K562 (cell line): ENCODE data around the gene ATXN7. TPM values are rescaled to one million over a fixed set of nuclear protein-coding genes. Genes with fewer than 3 reads are reported as not detected.

Experiments
- BCOR ChIP-seq: fragments of 450-650 bp; IDR thresholded peaks from 2 replicates; pipeline ENCODE4 v1.6.1; 2016
- CTBP1 ChIP-seq: fragments of 450-650 bp; IDR thresholded peaks from 2 replicates; pipeline ENCODE4 v1.6.1; 2016; ENCODE audit warnings: borderline replicate concordance
- FOS ChIP-seq: IDR thresholded peaks from 3 replicates; pipeline ENCODE4 v1.6.1; 2011; ENCODE audit not compliant: insufficient read length; ENCODE audit errors: extremely low read depth
- GABPA ChIP-seq: fragments of 200-800 bp; sonication (Bioruptor generic); conservative IDR thresholded peaks from 2 replicates; pipeline ENCODE4 v1.6.1; 2016; ENCODE audit warnings: low read depth, missing genetic modification characterization, missing compliant biosample characterization
- MAFF ChIP-seq: IDR thresholded peaks from 2 replicates; pipeline ENCODE4 v1.6.1; 2012; ENCODE audit warnings: low read length, improper control_type of control experiment
- MAX ChIP-seq: sonication (generic); formaldehyde crosslinking; IDR thresholded peaks from 2 replicates; pipeline ENCODE4 v1.9.0; 2022; ENCODE audit warnings: mild to moderate bottlenecking, missing genetic modification reagents
- MBD2 ChIP-seq: sonication (generic); IDR thresholded peaks from 2 replicates; pipeline ENCODE4 v1.6.1; 2016; ENCODE audit warnings: low read depth, borderline replicate concordance
- NFE2L1 ChIP-seq: fragments of 450-650 bp; IDR thresholded peaks from 2 replicates; pipeline ENCODE4 v1.6.1; 2016; ENCODE audit warnings: missing genetic modification characterization, low read depth, mild to moderate bottlenecking, missing compliant biosample characterization, moderate library complexity, borderline replicate concordance
- NFIX ChIP-seq: fragments of 250-450 bp; sonication (Bioruptor Pico); IDR thresholded peaks from 2 replicates; pipeline ENCODE4 v1.4.0; 2020; ENCODE audit warnings: low read depth, mild to moderate bottlenecking, moderate library complexity
- POLR2B ChIP-seq: fragments of 450-650 bp; IDR thresholded peaks from 2 replicates; pipeline ENCODE4 v1.6.1; 2018; ENCODE audit warnings: low read depth; ENCODE audit not compliant: partially characterized antibody
- PRMT5 ChIP-seq: sonication (generic); formaldehyde crosslinking; IDR thresholded peaks from 2 replicates; pipeline ENCODE4 v1.5.0; 2020; ENCODE audit warnings: missing genetic modification reagents
- RBM34 ChIP-seq: fragments of 200-400 bp; formaldehyde crosslinking; IDR thresholded peaks from 2 replicates; pipeline ENCODE4 v1.6.1; 2018; ENCODE audit warnings: low read length, borderline replicate concordance; ENCODE audit not compliant: insufficient read depth
- SIN3B ChIP-seq: fragments of 450-650 bp; IDR thresholded peaks from 2 replicates; pipeline ENCODE4 v1.6.1; 2017; ENCODE audit warnings: low read depth, mild to moderate bottlenecking, moderate library complexity
- SIX5 ChIP-seq, 2 experiments: IDR thresholded peaks; 2 replicates each; pipeline ENCODE4 v1.6.1; 2011; ENCODE audit warnings: low read length in 2 of 2, borderline replicate concordance in 1 of 2, low read depth in 1 of 2, mild to moderate bottlenecking in 1 of 2, moderate library complexity in 1 of 2; ENCODE audit not compliant: insufficient read depth in 1 of 2
- SMAD4 ChIP-seq: fragments of 250-450 bp; sonication (Bioruptor Pico); conservative IDR thresholded peaks from 2 replicates; pipeline ENCODE4 v1.8.0; 2021; ENCODE audit warnings: inconsistent platforms, mild to moderate bottlenecking, moderate library complexity
- SMC3 ChIP-seq: conservative IDR thresholded peaks from 2 replicates; pipeline ENCODE4 v1.6.1; 2011; ENCODE audit warnings: low read depth, low read length, improper control_type of control experiment; ENCODE audit not compliant: insufficient read depth
- TAF1 ChIP-seq: IDR thresholded peaks from 2 replicates; pipeline ENCODE4 v1.6.1; 2011; ENCODE audit warnings: mild to moderate bottlenecking, low read length, moderate library complexity; ENCODE audit not compliant: insufficient read depth, control insufficient read depth, severe bottlenecking; ENCODE audit errors: extremely low read depth
- TEAD1 ChIP-seq, 2 experiments: fragments of 450-650 bp in 1 of 2; sonication (generic) in 1 of 2; formaldehyde crosslinking; IDR thresholded peaks; 2 replicates each; pipeline versions ENCODE4 v1.4.0 to v1.8.0; 2020 to 2022; ENCODE audit warnings: mild to moderate bottlenecking in 2 of 2, missing genetic modification reagents in 1 of 2
- TRIM28 ChIP-seq: fragments of 450-650 bp; IDR thresholded peaks from 2 replicates; pipeline ENCODE4 v1.6.1; 2017
- ZNF133 ChIP-seq: fragments of 250-450 bp; sonication (Bioruptor Pico); IDR thresholded peaks from 2 replicates; pipeline ENCODE4 v1.4.0; 2020; ENCODE audit warnings: mild to moderate bottlenecking
- ZNF146 ChIP-seq: IDR thresholded peaks from one replicate; pipeline ENCODE4 v1.6.1; 2018; ENCODE audit warnings: missing compliant biosample characterization; ENCODE audit not compliant: unreplicated experiment
- ZNF217 ChIP-seq: sonication (generic); formaldehyde crosslinking; IDR thresholded peaks from 2 replicates; pipeline ENCODE4 v1.8.0; 2022; ENCODE audit warnings: mild to moderate bottlenecking, missing genetic modification reagents
- ZNF347 ChIP-seq: fragments of 450-650 bp; formaldehyde crosslinking; IDR thresholded peaks from 2 replicates; pipeline ENCODE4 v1.4.0; 2020; ENCODE audit warnings: low read depth, mild to moderate bottlenecking, moderate library complexity
- ZNF57 ChIP-seq: fragments of 450-650 bp; formaldehyde crosslinking; IDR thresholded peaks from 2 replicates; pipeline ENCODE4 v1.4.0; 2020; ENCODE audit warnings: mild to moderate bottlenecking, moderate library complexity
- polyA plus RNA-seq, 8 experiments: library from polyadenylated mRNA; depleted of rRNA in 4 of 8; stranded (reverse) in 5 of 8; unstranded in 3 of 8; fragments of >200 nt; fragmentation: Nextera tagmentation in 2 of 8; fragmentation: Illumina TruSeq in 1 of 8; extraction: Ambion mirVana in 2 of 8; extraction: Trizol in 1 of 8; gene quantifications; 2 replicates each; pipeline versions ENCODE4 v1.2.1 to v1.2.3, GENCODE V29; 2011 to 2014; ENCODE audit warnings: inconsistent platforms in 1 of 8, missing spikeins in 1 of 8
- total RNA-seq, 7 experiments: library from RNA; depleted of rRNA in 6 of 7; stranded (reverse); fragments of >200 nt in 6 of 7; fragmentation: Illumina TruSeq in 2 of 7; extraction: Trizol in 2 of 7; gene quantifications; 2 replicates each; pipeline versions ENCODE4 v1.2.1 to v1.2.3, GENCODE V29; 2011 to 2021; ENCODE audit warnings: low replicate concordance in 1 of 7
- TF ChIP-seq, protein P1 (sequence below): sonication (generic); formaldehyde crosslinking; IDR thresholded peaks from 2 replicates; pipeline ENCODE4 v1.8.1; 2023; ENCODE audit warnings: mild to moderate bottlenecking, missing genetic modification reagents
- TF ChIP-seq, protein P2 (sequence below): sonication (generic); formaldehyde crosslinking; IDR thresholded peaks from 2 replicates; pipeline ENCODE4 v1.8.0; 2022; ENCODE audit warnings: mild to moderate bottlenecking, missing genetic modification reagents, borderline replicate concordance

The ATXN7 gene
- total and polyA plus RNA-seq, 9 of the 15 experiments (the other 6 are each of a cell fraction or from before 2014, with no cell fraction given): 0.41 to 9.2 (median 6.7) TPM

GRCh38 chr3:64023187-64023860 lies 159.7 kb downstream of the ATXN7 start, which contains the start of gene PSMD6 (continued):
- TF ChIP-seq TAF1: peak; percentile 74
- peak; percentile 96 for TF ChIP-seq GABPA (tag)
- TF ChIP-seq BCOR: no peak
- TF ChIP-seq NFE2L1 (tag): no peak
- TF ChIP-seq ZNF57: no peak
- peak; percentile 59; the same call in 1 of the 2 replicates for TF ChIP-seq CTBP1
- TF ChIP-seq MAFF: no peak
- no peak for TF ChIP-seq TRIM28
- TF ChIP-seq ZNF146 (CRISPR knock-in tag): no peak
- TF ChIP-seq ZNF217 (CRISPR knock-in tag): no peak
- TF ChIP-seq TEAD1 (CRISPR knock-in tag; IDR thresholded peaks at IDR 0.05): no peak
- TF ChIP-seq, protein P1, sequence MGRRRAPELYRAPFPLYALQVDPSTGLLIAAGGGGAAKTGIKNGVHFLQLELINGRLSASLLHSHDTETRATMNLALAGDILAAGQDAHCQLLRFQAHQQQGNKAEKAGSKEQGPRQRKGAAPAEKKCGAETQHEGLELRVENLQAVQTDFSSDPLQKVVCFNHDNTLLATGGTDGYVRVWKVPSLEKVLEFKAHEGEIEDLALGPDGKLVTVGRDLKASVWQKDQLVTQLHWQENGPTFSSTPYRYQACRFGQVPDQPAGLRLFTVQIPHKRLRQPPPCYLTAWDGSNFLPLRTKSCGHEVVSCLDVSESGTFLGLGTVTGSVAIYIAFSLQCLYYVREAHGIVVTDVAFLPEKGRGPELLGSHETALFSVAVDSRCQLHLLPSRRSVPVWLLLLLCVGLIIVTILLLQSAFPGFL (CRISPR knock-in tag): no peak
- peak; percentile 35; the same call in 1 of the 2 replicates for TF ChIP-seq MBD2
- no peak for TF ChIP-seq FOS
- TF ChIP-seq NFIX: no peak
- TF ChIP-seq, protein P2, sequence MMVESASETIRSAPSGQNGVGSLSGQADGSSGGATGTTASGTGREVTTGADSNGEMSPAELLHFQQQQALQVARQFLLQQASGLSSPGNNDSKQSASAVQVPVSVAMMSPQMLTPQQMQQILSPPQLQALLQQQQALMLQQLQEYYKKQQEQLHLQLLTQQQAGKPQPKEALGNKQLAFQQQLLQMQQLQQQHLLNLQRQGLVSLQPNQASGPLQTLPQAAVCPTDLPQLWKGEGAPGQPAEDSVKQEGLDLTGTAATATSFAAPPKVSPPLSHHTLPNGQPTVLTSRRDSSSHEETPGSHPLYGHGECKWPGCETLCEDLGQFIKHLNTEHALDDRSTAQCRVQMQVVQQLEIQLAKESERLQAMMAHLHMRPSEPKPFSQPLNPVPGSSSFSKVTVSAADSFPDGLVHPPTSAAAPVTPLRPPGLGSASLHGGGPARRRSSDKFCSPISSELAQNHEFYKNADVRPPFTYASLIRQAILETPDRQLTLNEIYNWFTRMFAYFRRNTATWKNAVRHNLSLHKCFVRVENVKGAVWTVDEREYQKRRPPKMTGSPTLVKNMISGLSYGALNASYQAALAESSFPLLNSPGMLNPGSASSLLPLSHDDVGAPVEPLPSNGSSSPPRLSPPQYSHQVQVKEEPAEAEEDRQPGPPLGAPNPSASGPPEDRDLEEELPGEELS: peak; percentile 91
- peak; percentile 60 for TF ChIP-seq MAX (CRISPR knock-in tag)
- 0 out of 2 replicates have a peak, but pooled peaks have one; percentile 28 for TF ChIP-seq SMC3
- peak; percentile 84 for TF ChIP-seq SIN3B
- TF ChIP-seq RBM34: no peak
- TF ChIP-seq ZNF347 (CRISPR knock-in tag): no peak
- TF ChIP-seq PRMT5: no peak
- 0 out of 2 replicates have a peak, but pooled peaks have one; percentile 20 for TF ChIP-seq SMAD4 (CRISPR knock-in tag)
- no peak for TF ChIP-seq SIX5 (IDR thresholded peaks at IDR 0.05; ENCODE audit: borderline replicate concordance in 1 of 2, insufficient read depth in 1 of 2, low read depth in 1 of 2, low read length in 2 of 2)
- TF ChIP-seq POLR2B: peak; percentile 57
- no peak for TF ChIP-seq ZNF133 (CRISPR knock-in tag)
